Esophagus (tissue), 2 donors: ENCODE data around the gene ODAM. TPM values are rescaled to one million over a fixed set of nuclear protein-coding genes. Genes with fewer than 3 reads are reported as not detected.

Experiments used
- H3K27ac ChIP-seq, 2 donors: one replicate each; pipeline ENCODE4 v1.5.1; 2013; ENCODE audit warnings: low read depth in 2 of 2, mild to moderate bottlenecking in 2 of 2, inconsistent platforms in 1 of 2, low read length in 1 of 2, moderate library complexity in 1 of 2
- H3K27me3 ChIP-seq, 2 donors: one replicate each; pipeline ENCODE4 v1.6.1; 2013; ENCODE audit warnings: low read length in 2 of 2, control low read depth in 1 of 2, mild to moderate bottlenecking in 1 of 2; ENCODE audit not compliant: insufficient read depth in 2 of 2, control insufficient read depth in 1 of 2
- H3K36me3 ChIP-seq, 2 donors: one replicate each; pipeline ENCODE4 v1.6.1; 2013; ENCODE audit warnings: low read length in 1 of 2; ENCODE audit not compliant: control insufficient read depth in 2 of 2, insufficient read depth in 2 of 2
- H3K4me1 ChIP-seq, 2 donors: one replicate each; pipeline ENCODE4 v1.6.1; 2013; ENCODE audit warnings: low read length in 1 of 2; ENCODE audit not compliant: control insufficient read depth in 2 of 2, insufficient read depth in 2 of 2
- H3K4me3 ChIP-seq, 2 donors: one replicate each; pipeline ENCODE4 v1.5.1; 2013; ENCODE audit warnings: low read length in 2 of 2, mild to moderate bottlenecking in 2 of 2, low read depth in 1 of 2, moderate library complexity in 1 of 2
- H3K9me3 ChIP-seq, 2 donors: one replicate each; pipeline ENCODE4 v1.6.1; 2013; ENCODE audit warnings: mild to moderate bottlenecking in 2 of 2, low read depth in 1 of 2, low read length in 1 of 2, moderate library complexity in 1 of 2; ENCODE audit not compliant: control insufficient read depth in 2 of 2, insufficient read depth in 1 of 2
- WGBS, 2 donors: extraction: QIAGEN DNeasy Blood & Tissue Kit; methylation state at CpG; one replicate each; pipeline ENCODE4 v1.1.7; 2013; 5-methylcytosine and 5-hydroxymethylcytosine counted together
- polyA plus RNA-seq, 2 donors: library from polyadenylated mRNA; stranded (reverse); fragments of 200-250 nt; gene quantifications; one replicate each; pipeline ENCODE4 v1.2.3, GENCODE V29; 2013
- donor health status: healthy with polysubstance abuse.
- donor health status: Bipolar disorder and iron deficiency.

ODAM gene
- polyA plus RNA-seq, 2 donors = 0.08 TPM; not detected in 1

- Histone ChIP-seq H3K4me1 (no peaks in the 10 kb centered on the region), H3K36me3 (no peaks in the 10 kb centered on the region), H3K27me3 (peaks cover 0 to 2% of the 10 kb centered on the region in 2 donors), H3K4me3 (no peak overlapping the region), H3K27ac (no peak overlapping the region), H3K9me3 (no peaks in the 10 kb centered on the region)
- WGBS, 2 donors = 11 to 15% methylated on average over 2 of the region's 2 CpGs
Measured at GRCh38 chr4:70182517-70183167, 12.9 kb upstream of the ODAM start.

- no peaks in the 10 kb centered on the region for H3K9me3 ChIP-seq
- H3K36me3 ChIP-seq = no peaks in the 10 kb centered on the region
- H3K4me3 ChIP-seq = no peak overlapping the region
- H3K4me1 ChIP-seq = no peaks in the 10 kb centered on the region
- no peak overlapping the region for H3K27ac ChIP-seq
- 40 to 55% methylated on average over 6 of the region's 6 CpGs for WGBS, 2 donors
- peaks cover 0 to 2% of the 10 kb centered on the region in 2 donors for H3K27me3 ChIP-seq
Measured at GRCh38 chr4:70183168-70183939, 12.2 kb upstream of the ODAM start.

GRCh38 chr4:70183940-70184246 is 11.6 kb upstream of the ODAM start:
- H3K27ac ChIP-seq = no peak overlapping the region
- peaks cover 0 to 2% of the 10 kb centered on the region in 2 donors for H3K27me3 ChIP-seq
- H3K4me3 ChIP-seq = no peak overlapping the region
- WGBS, 2 donors = 80 to 81% methylated on average over 1 of the region's 1 CpG
- no peaks in the 10 kb centered on the region for H3K4me1 ChIP-seq
- no peaks in the 10 kb centered on the region for H3K9me3 ChIP-seq
- H3K36me3 ChIP-seq = no peaks in the 10 kb centered on the region

GRCh38 chr4:70187216-70187615 is 8.3 kb upstream of the ODAM start:
- H3K27ac ChIP-seq = no peak overlapping the region
- WGBS, 2 donors = 74 to 88% methylated on average over 1 of the region's 1 CpG
- H3K4me3 ChIP-seq = no peak overlapping the region
- no peaks in the 10 kb centered on the region for H3K36me3 ChIP-seq
- no peaks in the 10 kb centered on the region for H3K9me3 ChIP-seq
- H3K4me1 ChIP-seq = no peaks in the 10 kb centered on the region
- no peaks in the 10 kb centered on the region for H3K27me3 ChIP-seq

DNA sequence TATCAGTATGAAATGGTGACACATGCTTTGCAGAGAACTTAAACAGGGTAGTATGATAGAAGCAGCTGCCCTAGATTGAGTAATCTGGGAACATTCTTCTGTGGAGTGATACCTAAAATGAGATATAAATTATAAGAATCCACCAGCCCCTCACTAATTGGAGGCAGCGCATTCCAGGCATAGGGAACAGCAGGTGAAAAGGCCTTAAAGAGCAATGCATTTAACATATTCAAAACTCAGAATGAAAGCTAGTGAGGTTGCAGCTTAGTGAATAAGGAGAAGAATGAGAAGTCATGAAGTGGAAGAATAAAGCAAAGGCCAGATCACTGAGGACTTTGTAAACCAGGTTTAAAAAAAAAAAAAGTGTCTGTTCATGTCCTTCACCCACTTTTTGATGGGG is 4.9 kb upstream of the ODAM start:
- 96 to 100% methylated on average over 1 of the region's 1 CpG for WGBS, 2 donors
- H3K27ac ChIP-seq = no peak overlapping the region
- H3K4me3 ChIP-seq = no peak overlapping the region
- H3K4me1 ChIP-seq = no peaks in the 10 kb centered on the region
- no peaks in the 10 kb centered on the region for H3K27me3 ChIP-seq
- no peaks in the 10 kb centered on the region for H3K36me3 ChIP-seq
- no peaks in the 10 kb centered on the region for H3K9me3 ChIP-seq

DNA sequence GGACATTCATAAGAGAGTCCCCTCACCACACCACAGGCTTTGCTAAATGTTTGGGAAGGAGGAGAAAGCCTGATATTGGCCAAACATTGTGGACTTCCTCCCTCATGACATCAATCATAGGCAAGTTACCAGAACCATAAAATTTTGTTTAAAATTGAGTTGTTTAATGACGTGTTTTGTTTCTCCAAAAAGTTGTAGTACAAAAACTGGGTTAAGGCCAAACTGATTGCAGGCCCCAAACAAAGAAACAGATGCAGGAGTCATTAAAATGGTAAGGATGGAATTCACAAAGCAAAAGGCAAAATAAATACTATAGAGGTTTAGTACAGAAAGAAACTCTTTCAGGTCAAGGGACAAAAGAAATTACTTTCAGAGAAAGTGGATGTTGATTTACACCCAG is 3.9 kb upstream of the ODAM start:
- no peaks in the 10 kb centered on the region for H3K27me3 ChIP-seq
- no peaks in the 10 kb centered on the region for H3K9me3 ChIP-seq
- H3K27ac ChIP-seq = no peak overlapping the region
- no peaks in the 10 kb centered on the region for H3K4me1 ChIP-seq
- no peaks in the 10 kb centered on the region for H3K36me3 ChIP-seq
- WGBS, 2 donors = 31 to 46% methylated on average over 1 of the region's 1 CpG
- H3K4me3 ChIP-seq = no peak overlapping the region

DNA sequence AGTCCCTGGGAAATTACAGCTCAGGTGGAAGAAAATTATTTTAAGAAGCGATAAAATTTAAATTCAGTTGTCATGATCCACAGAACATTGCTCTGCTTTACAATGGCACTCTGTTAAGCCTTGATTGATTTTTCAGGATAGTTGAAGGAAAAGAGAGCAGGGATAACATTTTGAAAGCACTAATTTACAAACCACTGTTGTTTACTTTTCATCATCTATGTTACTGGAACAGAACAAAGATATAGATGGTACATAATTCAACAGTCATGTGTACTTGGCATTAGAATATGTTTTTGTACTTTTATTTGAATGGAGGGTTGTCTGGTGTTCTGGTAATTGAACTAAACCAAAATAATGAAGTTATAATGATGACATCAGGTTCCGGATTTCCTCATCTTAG is 2.6 kb upstream of the ODAM start:
- WGBS, 2 donors = 86 to 89% methylated on average over 2 of the region's 2 CpGs
- Histone ChIP-seq H3K4me3 (no peak overlapping the region), H3K9me3 (no peaks in the 10 kb centered on the region), H3K27me3 (no peaks in the 10 kb centered on the region), H3K27ac (no peak overlapping the region), H3K36me3 (no peaks in the 10 kb centered on the region), H3K4me1 (no peaks in the 10 kb centered on the region)

DNA sequence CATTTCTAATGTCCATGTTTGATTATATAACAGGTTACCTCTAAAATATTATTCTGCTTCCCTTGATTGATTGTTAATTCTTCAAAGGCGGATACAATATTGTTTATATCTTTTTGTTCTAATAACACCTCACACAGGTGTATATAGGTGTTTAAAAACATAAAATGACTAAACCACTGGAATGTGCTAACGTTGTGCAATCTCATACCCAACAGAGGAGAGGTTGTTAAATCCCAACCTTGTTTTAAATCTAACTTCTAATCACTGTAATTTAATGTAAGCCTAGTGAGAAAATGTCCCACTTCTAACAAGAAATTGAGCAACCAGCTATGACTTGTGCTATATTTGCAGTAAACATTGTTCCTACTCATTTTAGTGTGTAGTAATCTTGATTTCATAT is 1.3 kb downstream of the ODAM start:
- H3K4me3 ChIP-seq = no peak overlapping the region
- no peaks in the 10 kb centered on the region for H3K4me1 ChIP-seq
- no peak overlapping the region for H3K27ac ChIP-seq
- H3K36me3 ChIP-seq = no peaks in the 10 kb centered on the region
- 54 to 63% methylated on average over 2 of the region's 2 CpGs for WGBS, 2 donors
- no peaks in the 10 kb centered on the region for H3K9me3 ChIP-seq
- H3K27me3 ChIP-seq = no peaks in the 10 kb centered on the region

- H3K27ac ChIP-seq = no peak overlapping the region
- no peak overlapping the region for H3K4me3 ChIP-seq
- H3K27me3 ChIP-seq = no peaks in the 10 kb centered on the region
- WGBS, 2 donors = 63 to 77% methylated on average over 2 of the region's 2 CpGs
- no peaks in the 10 kb centered on the region for H3K9me3 ChIP-seq
- no peaks in the 10 kb centered on the region for H3K4me1 ChIP-seq
- H3K36me3 ChIP-seq = no peaks in the 10 kb centered on the region
Measured at GRCh38 chr4:70197842-70198241, 2.3 kb downstream of the ODAM start.

- Histone ChIP-seq H3K36me3 (no peaks in the 10 kb centered on the region), H3K27ac (no peak overlapping the region), H3K9me3 (no peaks in the 10 kb centered on the region), H3K27me3 (no peaks in the 10 kb centered on the region), H3K4me1 (no peaks in the 10 kb centered on the region), H3K4me3 (no peak overlapping the region)
- 45 to 58% methylated on average over 1 of the region's 1 CpG for WGBS, 2 donors
Measured at GRCh38 chr4:70203601-70204000, 8.1 kb downstream of the ODAM start.
